Measurements from ENCODE around the gene SLC41A2. TPM values are rescaled to one million over a fixed set of nuclear protein-coding genes. Genes with fewer than 3 reads are reported as not detected.

SLC41A2 gene
- polyA plus RNA-seq, 6 donors from 2014 or later: 0.29 to 5.3 (median 1.3) TPM

Other genes with a start within 250 kb of the SLC41A2 start
- 10 to 100 TPM; 15.5 to 21.9 (median 17.5) TPM for gene NOPCHAP1, start 28.0 kb upstream of the SLC41A2 start, polyA plus RNA-seq (ENCODE audit: low read depth in 6 of 6)
- gene ALDH1L2, start 126.2 kb upstream of the SLC41A2 start, polyA plus RNA-seq (ENCODE audit: low read depth in 6 of 6): not detected
- 100 to 1,000 TPM in 4 of 6 donors, 10 to 100 TPM in 2; 84.7 to 131 (median 125) TPM for gene WASHC4, start 149.4 kb upstream of the SLC41A2 start, polyA plus RNA-seq (ENCODE audit: low read depth in 6 of 6)